Measurements from ENCODE around the gene COL20A1.

The COL20A1 gene

DNA sequence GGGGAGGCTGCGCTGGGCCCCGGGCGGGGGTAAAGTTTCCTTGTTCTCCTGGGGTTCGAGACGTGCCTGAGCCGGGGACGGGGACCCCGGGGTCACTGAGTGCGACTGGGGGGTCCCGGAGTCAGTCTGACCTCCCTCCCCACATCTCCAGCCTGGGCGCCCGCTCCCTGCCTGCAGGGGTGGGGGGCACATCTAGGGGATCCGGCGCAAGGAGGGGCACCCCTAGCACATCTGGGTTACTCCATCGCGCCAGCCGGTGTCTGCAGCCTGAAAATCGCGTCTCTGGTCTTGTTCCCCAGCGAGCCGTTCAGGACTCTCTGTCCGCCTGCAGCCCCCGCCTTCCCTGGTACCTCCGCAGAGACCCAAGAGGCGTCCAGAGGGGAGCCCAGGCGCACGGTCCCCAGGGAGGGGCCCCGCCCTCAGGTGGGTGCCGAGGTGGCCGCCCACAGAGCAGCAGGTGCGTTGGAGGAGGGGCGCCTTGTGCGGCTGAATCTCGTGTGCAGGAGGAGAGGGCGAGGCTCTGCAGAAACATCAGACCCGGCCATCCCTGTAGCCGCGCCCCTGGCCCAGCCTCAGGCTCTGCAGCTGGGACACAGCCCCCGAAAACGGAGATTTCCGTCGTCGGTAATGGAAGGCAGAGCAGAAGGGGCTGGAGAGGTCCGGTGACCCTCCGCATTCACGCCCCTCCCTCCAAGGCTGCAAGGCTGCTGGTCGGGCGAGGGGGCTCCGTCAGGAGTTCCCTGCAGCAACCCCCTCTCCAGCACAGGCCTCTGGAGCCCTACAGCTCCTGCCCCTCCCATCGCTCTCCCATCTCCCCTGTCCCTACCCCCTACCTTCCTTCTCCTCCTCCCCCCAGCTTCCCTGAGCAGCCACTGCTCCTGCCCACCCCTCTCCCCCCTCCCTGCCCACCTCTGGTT, 68.8 kb downstream of the COL20A1 start:
- H3K4me3 ChIP-seq (replicated peaks; ENCODE audit: low read depth, low read length), result no peak overlapping the region
- TF ChIP-seq, protein P1, sequence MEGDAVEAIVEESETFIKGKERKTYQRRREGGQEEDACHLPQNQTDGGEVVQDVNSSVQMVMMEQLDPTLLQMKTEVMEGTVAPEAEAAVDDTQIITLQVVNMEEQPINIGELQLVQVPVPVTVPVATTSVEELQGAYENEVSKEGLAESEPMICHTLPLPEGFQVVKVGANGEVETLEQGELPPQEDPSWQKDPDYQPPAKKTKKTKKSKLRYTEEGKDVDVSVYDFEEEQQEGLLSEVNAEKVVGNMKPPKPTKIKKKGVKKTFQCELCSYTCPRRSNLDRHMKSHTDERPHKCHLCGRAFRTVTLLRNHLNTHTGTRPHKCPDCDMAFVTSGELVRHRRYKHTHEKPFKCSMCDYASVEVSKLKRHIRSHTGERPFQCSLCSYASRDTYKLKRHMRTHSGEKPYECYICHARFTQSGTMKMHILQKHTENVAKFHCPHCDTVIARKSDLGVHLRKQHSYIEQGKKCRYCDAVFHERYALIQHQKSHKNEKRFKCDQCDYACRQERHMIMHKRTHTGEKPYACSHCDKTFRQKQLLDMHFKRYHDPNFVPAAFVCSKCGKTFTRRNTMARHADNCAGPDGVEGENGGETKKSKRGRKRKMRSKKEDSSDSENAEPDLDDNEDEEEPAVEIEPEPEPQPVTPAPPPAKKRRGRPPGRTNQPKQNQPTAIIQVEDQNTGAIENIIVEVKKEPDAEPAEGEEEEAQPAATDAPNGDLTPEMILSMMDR (IDR thresholded peaks at IDR 0.05; ENCODE audit: low read depth, low read length, missing control alignments), result no peak
- no peak for DNase-seq (ENCODE audit: extremely low read depth, low read depth)

DNA sequence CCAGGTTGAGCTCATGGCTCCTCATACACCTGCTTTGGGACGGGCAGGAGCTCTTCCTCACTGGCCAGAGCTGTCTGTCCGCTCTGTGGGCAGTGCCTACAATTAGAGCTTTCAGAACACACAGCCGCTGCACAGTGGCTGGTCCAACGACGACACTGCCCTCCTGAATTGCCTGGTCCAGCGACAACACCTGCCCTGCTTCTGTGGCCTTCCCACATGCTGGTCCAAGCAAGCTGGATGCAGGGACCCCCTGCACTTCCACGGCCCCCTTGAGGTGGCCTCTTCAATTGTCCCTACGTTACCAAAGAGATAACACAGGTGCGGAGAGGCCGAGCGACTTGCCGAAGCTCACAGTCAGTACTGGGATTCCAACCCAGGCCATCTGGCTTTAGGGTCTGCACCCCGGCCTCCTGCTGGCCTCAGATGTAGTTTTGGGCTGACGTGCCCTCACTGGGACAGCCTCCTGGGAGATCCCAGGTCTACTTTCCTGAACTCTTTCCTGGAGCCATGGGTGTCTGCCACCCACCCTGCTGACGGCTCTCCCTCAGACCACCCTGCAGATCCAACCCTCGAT, 69.5 kb downstream of the COL20A1 start:
- no peak overlapping the region for H3K4me3 ChIP-seq (replicated peaks; ENCODE audit: low read depth, low read length)
- TF ChIP-seq, protein P1 (IDR thresholded peaks at IDR 0.05; ENCODE audit: low read depth, low read length, missing control alignments), result no peak
- no peak for DNase-seq (ENCODE audit: extremely low read depth, low read depth)

- no peak overlapping the region for H3K4me3 ChIP-seq (replicated peaks; ENCODE audit: low read depth, low read length)
- DNase-seq (ENCODE audit: extremely low read depth, low read depth), result no peak
- TF ChIP-seq, protein P1 (IDR thresholded peaks at IDR 0.05; ENCODE audit: low read depth, low read length, missing control alignments), result no peak
Observed at GRCh38 chr20:63363013-63363957, 70.3 kb downstream of the COL20A1 start.

DNA sequence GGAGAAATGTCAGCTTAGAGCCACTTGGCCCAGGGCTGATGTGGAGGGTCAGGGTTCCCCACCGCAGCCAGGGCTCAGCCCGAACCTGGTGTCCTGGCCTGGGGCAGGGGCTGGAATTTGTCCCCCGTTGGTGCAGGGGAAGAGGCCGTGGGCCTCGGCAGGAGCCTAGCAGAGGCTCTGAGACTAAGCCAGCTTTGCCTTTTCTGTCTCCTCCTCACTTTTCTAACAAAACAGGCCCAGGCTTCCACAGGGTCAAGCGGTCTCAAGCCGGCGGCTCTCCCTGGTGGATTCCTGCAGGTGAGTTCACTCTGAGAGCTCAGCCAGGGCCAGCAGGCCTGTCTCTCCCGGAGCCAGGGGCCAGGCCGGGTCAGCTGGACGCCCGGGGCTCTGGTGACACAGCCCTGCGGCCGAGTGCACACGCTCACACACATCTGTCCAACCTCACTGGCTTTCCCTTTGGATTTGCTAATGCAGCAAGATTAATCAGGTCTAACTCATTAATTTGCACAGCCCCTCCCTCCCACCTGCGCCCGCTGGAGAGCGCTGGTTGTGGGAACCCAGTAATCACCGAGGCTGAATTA, 71.1 kb downstream of the COL20A1 start:
- no peak overlapping the region for H3K4me3 ChIP-seq (replicated peaks; ENCODE audit: low read depth, low read length)
- TF ChIP-seq, protein P1 (IDR thresholded peaks at IDR 0.05; ENCODE audit: low read depth, low read length, missing control alignments), result no peak
- no peak for DNase-seq (ENCODE audit: extremely low read depth, low read depth)

GRCh38 chr20:63364801-63365585, 72.0 kb downstream of the COL20A1 start:
- H3K4me3 ChIP-seq (replicated peaks; ENCODE audit: low read depth, low read length), result no peak overlapping the region
- TF ChIP-seq, protein P1 (IDR thresholded peaks at IDR 0.05; ENCODE audit: low read depth, low read length, missing control alignments), result no peak
- no peak for DNase-seq (ENCODE audit: extremely low read depth, low read depth)

Measured in HFF-Myc (cell line).